Gastroesophageal sphincter (tissue), 2 donors: ENCODE results near the gene PLP1.

Experiments
- POLR2A ChIP-seq, 2 donors: fragments of 450-650 bp; IDR thresholded peaks; one replicate each; pipeline ENCODE4 v1.6.1; 2017; ENCODE audit warnings: antibody characterized with exemption in 2 of 2, mild to moderate bottlenecking in 2 of 2, moderate library complexity in 1 of 2
- POLR2AphosphoS5 ChIP-seq: sonication (generic); formaldehyde crosslinking; IDR thresholded peaks from one replicate; pipeline ENCODE4 v1.6.1; 2017; ENCODE audit warnings: antibody characterized with exemption

GRCh38 chrX:103797691-103798090 lies 21.1 kb downstream of the PLP1 start:
- no peak for TF ChIP-seq POLR2A (IDR thresholded peaks at IDR 0.05)
- TF ChIP-seq POLR2AphosphoS5, result no peak
